Body of pancreas (tissue), 4 donors: Measurements from ENCODE around the gene MCIDAS.
A peak's percentile ranks its signal among the peaks of the same experiment; 100 is the strongest.

Source experiments
- POLR2A ChIP-seq, 3 donors: fragments of 450-650 bp; IDR thresholded peaks; one replicate each; pipeline ENCODE4 v1.6.1; 2016; ENCODE audit warnings: antibody characterized with exemption in 3 of 3, mild to moderate bottlenecking in 2 of 3
- TF ChIP-seq, protein P1 (sequence below), 7 experiments: fragments of 450-650 bp in 4 of 7; fragments of 200-600 bp in 3 of 7; sonication (generic) in 3 of 7; IDR thresholded peaks; one replicate each; pipeline ENCODE4 v1.5.1; 2016 to 2019; ENCODE audit warnings: antibody characterized with exemption in 7 of 7

DNA sequence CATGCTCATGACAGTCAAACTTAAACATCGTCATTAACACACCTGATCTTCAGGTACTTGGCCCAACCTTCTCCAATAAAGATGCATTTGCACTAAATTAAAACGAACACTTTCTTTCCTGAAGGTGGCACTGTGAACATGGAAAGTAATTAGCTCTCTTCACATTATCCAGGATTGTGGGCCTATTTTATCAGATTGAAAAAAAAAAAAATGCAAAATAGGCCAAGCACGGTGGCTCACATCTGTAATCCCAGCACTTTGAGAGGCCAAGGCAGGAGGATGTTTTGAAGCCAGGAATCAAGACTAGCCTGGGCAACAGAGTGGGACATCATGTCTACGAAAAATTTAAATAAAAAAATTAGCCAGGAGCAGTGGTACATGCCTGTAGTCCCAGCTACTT, 39.7 kb downstream of the MCIDAS start:
- TF ChIP-seq, protein P1, sequence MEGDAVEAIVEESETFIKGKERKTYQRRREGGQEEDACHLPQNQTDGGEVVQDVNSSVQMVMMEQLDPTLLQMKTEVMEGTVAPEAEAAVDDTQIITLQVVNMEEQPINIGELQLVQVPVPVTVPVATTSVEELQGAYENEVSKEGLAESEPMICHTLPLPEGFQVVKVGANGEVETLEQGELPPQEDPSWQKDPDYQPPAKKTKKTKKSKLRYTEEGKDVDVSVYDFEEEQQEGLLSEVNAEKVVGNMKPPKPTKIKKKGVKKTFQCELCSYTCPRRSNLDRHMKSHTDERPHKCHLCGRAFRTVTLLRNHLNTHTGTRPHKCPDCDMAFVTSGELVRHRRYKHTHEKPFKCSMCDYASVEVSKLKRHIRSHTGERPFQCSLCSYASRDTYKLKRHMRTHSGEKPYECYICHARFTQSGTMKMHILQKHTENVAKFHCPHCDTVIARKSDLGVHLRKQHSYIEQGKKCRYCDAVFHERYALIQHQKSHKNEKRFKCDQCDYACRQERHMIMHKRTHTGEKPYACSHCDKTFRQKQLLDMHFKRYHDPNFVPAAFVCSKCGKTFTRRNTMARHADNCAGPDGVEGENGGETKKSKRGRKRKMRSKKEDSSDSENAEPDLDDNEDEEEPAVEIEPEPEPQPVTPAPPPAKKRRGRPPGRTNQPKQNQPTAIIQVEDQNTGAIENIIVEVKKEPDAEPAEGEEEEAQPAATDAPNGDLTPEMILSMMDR (IDR thresholded peaks at IDR 0.05) = peak in 6 of 7 experiments; percentile 28 to 74 (median 64)
- TF ChIP-seq POLR2A (IDR thresholded peaks at IDR 0.05) = no peak
